Breast epithelium (tissue), 3 donors: ENCODE results near the gene CYP4B1.

Experiments used
- CTCF ChIP-seq, 3 donors: fragments of 450-650 bp; IDR thresholded peaks; one replicate each; pipeline ENCODE4 v1.5.1; 2016 to 2017; ENCODE audit warnings: antibody characterized with exemption in 3 of 3, mild to moderate bottlenecking in 3 of 3, moderate library complexity in 3 of 3
- POLR2A ChIP-seq: fragments of 450-650 bp; IDR thresholded peaks from one replicate; pipeline ENCODE4 v1.6.1; 2016; ENCODE audit warnings: antibody characterized with exemption, mild to moderate bottlenecking, moderate library complexity
- POLR2AphosphoS5 ChIP-seq, 3 donors: sonication (generic); formaldehyde crosslinking; IDR thresholded peaks; one replicate each; pipeline ENCODE4 v1.6.1; 2017; ENCODE audit warnings: antibody characterized with exemption in 3 of 3

- TF ChIP-seq CTCF (IDR thresholded peaks at IDR 0.05) (no peak), POLR2AphosphoS5 (IDR thresholded peaks at IDR 0.05) (no peak), POLR2A (no peak)
Measured at GRCh38 chr1:46815133-46815532, 16.3 kb downstream of the CYP4B1 start.
